HTR-8/SVneo (cell line): Measurements from ENCODE around the gene STXBP2.
"Not testable (repeated sequence)": the region's sequence is repeated elsewhere in the genome, so short reads cannot be mapped to it uniquely, and the experiment has no call there.

Source experiments
- DNase-seq: peaks from one replicate; pipeline ENCODE4 v3.0.0; 2011; ENCODE audit warnings: low spot score, mixed read lengths; ENCODE audit not compliant: insufficient read length
- FAIRE-seq: peaks from 2 replicates; lab custom pipeline; 2011; peaks lifted over from hg19 to GRCh38; lab: Jason Lieb, UNC

The STXBP2 gene

DNA sequence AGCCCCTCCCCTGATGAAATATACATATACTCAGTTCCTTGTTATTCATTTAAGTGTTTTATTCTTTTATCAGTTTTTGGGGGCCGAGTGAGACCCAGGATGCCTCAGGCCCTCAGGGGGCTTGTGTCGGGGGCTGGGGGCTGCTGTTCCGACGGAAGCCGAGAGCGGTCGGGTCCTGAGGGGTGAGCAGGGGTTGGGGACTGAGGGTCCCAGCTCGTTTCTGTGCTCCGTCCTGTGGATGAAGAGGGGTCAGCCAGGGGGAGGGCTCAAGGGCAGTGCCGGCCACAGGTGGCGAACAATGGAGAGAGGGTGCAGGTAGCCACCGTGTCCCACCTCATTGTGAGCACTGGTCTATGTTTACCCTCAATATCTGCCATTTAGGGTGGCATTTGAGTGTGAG lies 5.3 kb upstream of the STXBP2 start:
- DNase-seq: no peak
- no peak for FAIRE-seq

DNA sequence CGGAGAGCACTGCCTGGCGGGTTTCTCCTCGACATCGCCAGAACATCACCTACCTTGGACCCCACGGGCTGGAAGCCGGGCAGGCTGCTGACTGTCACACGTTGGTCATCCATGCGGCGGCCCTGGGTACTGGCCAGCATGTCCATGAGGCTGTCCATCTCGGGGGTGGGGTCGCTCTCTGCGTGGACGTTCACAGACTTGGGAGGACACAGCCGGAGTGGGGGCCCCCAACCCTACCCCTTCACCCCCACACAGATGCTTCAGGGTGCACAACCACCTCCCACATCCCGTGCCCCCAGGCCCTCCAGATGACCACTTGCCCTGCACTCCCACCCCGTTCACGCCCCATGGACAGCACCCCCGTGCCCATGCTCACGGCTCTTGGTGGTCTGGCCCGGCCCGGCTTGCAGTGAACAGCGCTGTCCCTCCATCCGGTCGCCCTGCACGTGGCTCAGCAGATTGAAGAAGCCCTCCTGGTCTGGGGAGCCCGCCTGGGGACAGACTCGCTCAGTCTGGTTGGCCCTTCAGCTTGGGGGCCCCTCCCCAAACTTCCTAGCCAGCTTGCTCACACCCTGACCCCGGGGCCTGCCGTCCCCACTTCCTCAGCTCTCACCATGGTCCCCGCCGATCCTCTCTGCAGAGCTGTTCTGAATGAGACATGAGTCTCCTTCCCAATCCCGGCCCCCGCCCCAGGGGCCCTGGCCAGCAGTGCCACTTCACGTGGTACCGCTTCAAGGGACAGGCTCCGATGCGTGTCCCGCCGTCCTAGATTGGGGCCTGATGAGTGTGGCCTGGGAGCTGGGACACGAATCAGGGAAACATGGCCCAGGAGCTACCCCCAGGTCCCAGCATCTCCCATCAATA lies 4.3 kb upstream of the STXBP2 start:
- DNase-seq (no peak), FAIRE-seq (no peak)

DNA sequence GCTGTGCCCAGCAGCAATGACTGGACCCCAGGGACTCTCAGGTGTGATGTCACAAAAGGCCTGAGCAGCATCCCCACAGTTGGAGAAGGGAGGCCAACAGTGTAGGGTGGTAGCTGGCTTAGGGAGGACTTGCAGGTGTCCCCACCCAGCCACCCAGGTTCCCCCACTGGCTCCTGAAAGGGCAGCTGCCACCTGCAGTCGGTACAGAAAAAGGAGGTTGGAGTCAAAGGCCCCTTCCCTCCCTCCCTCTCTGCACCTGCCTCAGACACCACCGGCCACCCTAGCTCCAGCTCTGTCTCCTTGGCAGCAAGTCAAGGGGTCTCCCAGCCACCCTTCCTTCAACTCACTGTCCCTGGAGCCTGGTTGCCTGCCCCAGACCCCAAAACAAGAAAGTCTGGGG lies 3.2 kb upstream of the STXBP2 start, which contains the start of gene PCP2:
PCP2 (minus strand) TSS at position 22 of the 400 bp plus-strand sequence. CDS start 262 bp downstream, outside the sequence.
- no peak for FAIRE-seq
- no peak for DNase-seq

DNA sequence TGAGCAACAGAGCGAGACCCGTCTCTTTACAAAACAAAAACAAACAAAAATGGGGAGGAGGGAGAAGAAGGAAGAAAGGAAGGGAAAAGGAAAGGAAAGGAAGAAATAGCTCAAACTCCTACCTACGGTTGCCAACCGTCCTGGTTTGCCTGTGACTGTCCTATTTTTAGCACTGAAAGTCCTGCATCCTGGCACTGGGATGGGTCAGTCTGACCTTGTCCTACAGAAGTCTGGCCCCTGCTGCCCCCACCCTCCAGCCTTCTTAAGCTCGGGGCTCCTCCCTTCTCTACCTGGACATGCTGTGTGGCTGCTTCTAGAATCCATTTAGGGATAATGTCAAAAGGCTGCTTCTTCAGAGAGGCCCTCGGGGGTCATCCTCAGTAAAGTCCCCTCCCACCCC lies 1.2 kb upstream of the STXBP2 start:
- no peak for FAIRE-seq
- no peak for DNase-seq

DNA sequence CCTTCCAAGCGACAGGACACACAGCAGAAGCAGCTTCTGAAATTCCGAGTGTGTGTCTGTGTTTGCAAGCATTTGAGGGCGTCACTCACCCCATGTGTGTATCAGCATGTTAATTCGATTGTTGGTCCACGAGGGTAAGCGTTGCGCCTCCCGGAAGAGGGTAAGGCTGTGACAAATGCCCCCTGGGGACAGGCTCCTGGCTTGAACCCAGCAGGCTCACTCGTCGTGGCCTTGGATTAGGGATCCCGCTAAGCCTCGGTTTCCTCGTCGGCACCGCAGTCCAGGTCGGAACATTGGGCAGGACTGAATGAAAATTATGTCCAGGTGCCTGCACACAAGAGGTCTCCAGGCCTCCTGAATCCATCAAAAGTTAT lies 606 bp upstream of the STXBP2 start:
- FAIRE-seq: no peak

DNA sequence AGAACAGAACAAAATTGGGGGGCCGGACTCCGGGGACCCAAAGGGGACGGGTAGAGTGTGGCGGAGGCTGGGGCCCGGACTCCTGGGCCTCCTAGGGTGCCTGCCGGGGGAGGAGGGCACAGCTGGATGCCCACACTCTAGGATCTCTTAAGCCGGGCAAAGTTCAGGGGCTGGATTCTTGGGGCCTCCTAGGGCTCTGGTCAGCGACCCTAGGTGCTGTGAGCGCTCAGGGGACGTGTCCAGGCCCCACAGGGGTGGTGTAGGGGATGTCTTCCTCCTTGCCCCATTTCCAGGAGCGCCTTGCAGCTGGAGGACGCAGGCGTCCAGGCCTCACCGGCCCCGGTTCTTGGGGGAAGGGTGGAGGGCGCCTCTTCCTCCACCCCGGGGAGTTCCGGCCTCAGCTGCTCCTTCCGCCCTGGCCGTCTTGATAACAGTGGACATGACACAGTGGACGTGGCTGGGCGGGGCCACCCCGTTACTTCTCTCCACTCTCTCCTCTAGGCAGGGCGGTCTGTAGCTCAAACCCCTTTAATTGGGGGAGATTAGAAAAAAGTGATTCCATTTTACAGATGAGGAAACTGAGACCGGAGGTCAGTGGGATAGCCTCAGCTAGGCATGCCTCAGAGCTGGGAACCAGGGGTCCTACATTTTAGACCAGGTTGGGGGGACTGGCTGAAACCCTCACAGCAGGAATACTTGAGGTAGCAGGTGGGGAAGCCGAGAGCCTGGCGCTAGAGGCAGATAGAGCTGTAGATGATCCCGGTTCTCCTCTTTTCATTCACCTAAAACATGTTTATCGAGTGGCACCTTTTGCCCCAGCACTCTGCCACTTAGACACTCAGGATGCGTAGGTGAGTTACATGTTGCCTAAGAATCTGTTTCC lies 705 bp downstream of the STXBP2 start:
- FAIRE-seq (no peak), DNase-seq (no peak)

More for the DNA sequence above, 606 bp upstream of the STXBP2 start:
- DNase-seq: no peak

DNA sequence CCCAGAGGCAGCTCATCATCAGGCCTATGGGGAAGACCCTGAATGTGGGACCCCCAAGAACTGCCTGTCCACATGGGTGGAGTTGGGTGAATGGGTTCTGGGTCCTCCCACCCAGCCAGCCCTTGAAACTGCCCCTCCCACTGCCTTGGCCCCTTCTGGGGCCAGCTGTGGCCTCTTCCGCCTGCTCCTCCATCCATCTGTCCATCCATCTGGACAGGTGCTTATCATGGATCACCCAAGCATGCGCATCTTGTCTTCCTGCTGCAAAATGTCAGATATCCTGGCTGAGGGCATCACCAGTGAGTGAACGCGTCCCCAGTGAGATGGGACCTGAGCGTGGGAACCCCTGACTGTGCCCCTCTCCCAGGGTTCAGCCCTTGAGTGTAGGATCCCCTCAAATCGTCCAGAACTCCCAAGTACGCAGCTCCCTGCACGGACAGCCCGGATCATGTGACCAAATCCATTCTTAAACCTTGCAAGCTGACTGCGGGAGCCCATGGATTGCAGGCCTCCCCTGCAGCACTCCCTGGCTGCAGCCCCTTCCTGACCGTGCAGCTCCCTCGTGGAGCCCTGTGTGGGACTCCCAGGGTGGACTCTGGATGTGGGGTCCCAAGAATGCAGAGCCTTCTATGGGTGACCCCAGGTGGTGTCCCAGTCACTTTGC lies 2.0 kb downstream of the STXBP2 start:
- FAIRE-seq: no peak
- no peak for DNase-seq

DNA sequence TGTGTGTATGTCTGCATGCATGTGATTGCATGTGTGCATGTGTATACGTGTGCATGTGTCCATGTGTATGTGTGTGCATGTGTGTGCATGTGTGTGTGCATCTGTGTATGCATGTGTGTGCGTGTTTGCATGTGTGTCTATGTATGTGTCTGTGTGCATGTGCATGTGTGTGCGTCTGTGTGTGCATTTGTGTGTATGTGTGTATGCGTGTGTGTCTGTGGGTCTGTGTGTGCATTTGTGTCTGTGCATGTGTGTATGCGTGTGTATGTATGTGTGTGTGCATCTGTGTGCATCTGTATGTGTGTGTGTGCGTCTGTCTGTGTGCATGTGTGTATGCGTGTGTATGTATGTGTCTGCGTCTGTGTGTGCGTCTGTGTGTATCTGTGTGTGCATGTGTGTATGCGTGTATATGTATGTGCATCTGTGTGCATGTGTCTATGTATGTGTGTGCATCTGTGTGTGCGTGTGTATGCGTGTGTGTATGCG lies 3.0 kb downstream of the STXBP2 start:
- DNase-seq: no peak
- no peak for FAIRE-seq

DNA sequence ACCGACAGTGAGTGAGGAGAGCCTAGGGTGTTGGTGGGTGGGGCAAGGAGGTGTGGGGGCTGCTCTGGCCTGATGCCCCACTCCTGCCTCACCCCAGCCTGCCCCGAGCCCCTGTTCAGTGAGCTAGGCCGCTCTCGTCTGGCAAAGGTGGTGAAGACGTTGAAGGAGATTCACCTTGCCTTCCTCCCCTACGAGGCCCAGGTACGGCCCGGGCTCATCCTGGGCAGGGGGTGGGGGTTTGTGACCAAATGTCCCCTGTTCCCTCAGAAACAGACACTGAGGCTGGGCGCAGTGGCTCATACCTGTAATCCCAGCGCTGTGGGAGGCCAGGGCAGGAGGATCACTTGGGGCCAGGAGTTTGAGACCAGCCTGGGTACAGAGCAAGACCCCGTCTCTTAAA lies 3.9 kb downstream of the STXBP2 start:
- no peak for DNase-seq
- FAIRE-seq: no peak

DNA sequence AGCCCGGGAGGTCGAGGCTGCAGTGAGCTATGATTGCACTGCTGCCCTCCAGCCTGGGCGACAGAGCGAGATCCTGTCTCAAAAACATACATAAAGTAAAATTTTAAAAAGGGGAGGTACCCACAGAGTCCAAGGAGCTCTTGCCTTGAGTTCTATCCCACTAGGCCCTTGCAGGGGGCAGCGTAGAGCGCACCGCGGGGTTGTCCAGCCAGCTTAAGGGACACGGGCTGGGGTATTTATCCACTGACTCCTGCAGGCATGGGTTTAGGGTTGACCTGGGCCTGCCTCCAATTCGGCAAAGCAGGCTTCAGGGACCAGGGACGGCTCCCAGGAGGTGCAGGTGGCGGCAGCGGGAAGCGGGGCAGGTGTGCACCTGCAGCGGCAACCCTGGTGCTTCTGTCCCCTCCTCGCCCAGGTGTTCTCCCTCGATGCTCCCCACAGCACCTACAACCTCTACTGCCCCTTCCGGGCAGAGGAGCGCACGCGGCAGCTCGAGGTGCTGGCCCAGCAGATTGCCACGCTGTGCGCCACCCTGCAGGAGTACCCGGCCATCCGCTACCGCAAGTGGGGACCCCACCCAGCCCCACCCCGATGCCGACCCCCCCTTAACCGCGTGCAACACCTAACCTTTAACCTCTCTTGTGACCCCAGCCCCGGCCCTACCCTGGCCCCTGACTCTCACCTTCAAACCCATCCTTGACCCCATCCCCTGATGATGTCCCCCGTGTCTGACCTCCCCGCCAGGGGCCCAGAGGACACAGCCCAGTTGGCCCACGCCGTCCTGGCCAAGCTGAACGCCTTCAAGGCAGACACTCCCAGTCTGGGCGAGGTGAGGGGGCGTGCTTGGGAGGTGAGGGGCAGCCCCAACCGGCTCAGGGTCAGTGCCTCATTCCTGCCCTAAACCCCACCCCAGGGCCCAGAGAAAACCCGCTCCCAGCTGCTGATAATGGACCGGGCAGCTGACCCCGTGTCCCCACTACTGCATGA lies 4.7 kb downstream of the STXBP2 start:
- no peak for FAIRE-seq
- DNase-seq: no peak

DNA sequence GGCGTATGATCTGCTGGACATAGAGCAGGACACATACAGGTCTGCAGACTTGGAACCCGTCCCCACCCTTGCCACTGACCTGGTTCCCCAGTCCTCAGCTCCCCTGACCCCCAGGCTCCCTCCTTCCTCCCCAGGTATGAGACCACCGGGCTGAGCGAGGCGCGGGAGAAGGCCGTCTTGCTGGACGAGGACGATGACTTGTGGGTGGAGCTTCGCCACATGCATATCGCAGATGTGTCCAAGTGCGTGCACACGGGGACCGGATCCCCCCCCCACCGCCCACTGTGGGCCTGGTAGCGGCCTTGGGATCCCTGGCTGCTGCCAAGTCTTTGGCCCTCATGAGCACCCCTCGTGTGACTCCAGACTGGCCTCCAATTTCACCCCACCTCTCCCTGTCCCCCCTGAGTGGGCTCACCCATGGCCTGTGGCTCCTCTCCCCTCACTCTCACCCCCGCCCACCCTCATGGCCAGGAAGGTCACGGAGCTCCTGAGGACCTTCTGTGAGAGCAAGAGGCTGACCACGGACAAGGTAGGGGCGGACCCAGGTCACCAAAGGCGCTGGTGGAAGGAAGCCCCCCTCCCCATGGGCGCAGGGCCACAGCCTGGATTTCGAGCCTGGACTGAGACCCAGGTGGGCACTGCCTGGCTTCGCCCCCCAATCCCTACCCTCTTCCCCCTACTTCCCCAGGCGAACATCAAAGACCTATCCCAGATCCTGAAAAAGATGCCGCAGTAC lies 5.6 kb downstream of the STXBP2 start:
- DNase-seq: no peak
- no peak for FAIRE-seq

DNA sequence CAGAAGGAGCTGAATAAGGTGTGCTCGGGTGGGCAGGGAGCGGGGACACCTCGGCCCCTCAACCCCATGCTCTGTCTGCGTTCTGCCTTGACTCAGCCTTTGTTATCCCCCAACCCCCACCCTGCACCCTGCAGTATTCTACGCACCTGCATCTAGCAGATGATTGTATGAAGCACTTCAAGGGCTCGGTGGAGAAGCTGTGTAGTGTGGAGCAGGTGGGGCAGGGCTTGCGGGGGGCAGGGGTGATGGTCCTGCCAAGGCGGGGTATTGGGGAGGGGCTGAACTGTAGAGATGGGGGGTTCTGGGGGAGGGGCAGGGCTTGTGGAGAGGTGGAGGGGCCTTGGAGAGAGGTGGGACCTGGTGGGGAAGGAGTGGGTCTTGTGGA lies 6.1 kb downstream of the STXBP2 start:
- no peak for FAIRE-seq

DNA sequence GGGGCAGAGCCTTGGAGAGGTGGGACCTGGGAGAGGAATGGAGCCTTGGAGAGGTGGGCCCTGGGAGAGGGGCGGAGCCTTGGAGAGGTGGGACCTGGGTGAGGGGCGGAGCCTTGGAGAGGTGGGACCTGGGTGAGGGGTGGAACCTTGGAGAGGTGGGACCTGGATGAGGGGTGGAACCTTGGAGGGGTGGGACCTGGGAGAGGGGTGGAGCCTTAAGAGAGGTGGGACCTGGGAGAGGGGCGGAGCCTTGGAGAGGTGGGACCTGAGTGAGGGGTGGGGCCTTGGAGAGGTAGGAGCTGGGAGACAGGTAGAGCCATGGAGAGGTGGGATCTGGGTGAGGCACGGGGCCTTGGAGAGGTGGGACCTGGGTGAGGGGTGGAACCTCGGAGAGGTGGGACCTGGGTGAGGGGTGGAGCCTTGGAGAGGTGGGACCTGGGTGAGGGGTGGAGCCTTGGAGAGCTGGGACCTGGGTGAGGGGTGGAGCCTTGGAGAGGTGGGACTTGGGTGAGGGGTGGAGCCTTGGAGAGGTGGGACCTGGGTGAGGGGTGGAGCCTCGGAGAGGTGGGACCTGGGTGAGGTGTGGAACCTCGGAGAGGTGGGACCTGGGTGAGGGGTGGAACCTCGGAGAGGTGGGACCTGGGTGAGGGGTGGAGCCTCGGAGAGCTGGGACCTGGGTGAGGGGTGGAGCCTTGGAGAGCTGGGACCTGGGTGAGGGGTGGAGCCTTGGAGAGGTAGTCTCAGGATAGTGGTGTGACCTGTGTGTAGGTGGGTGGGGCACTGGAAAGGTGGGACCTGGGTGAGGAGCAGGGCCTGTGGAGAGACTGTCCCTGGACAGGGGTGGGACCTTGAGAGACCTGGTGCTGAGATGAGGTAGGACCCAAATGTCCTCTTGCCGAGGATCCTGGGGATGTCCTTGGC lies 7.0 kb downstream of the STXBP2 start:
- FAIRE-seq, DNase-seq: not testable (repeated sequence)

More for the DNA sequence above, 6.1 kb downstream of the STXBP2 start:
- DNase-seq: no peak

DNA sequence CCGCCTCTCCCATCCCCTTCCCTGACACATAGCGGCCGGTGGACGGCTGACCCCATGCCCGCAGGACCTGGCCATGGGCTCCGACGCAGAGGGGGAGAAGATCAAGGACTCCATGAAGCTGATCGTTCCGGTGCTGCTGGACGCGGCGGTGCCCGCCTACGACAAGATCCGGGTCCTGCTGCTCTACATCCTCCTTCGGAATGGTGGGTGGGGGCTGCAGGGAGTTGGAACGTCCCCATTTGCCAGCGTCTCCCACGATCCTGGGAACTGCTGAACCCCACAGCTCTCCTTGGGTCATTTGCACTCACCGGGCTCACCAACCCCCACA lies 7.6 kb downstream of the STXBP2 start:
- FAIRE-seq: no peak
- no peak for DNase-seq

DNA sequence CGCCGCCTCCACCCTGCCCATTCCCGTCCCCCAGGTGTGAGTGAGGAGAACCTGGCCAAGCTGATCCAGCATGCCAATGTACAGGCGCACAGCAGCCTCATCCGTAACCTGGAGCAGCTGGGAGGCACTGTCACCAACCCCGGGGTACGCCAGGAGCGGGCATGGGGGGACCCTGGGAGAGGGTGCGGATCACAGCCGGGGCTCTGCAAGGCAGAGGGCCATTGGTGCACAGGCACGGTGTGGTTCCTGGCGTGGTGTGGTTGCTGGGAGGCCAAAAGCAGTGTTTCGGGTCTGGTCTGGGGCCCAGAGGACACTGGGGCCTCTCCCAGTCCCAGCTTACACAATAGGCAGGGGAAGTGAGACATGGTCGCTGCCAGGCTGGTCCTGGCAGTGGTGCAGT lies 8.3 kb downstream of the STXBP2 start:
- DNase-seq: no peak
- FAIRE-seq: no peak

DNA sequence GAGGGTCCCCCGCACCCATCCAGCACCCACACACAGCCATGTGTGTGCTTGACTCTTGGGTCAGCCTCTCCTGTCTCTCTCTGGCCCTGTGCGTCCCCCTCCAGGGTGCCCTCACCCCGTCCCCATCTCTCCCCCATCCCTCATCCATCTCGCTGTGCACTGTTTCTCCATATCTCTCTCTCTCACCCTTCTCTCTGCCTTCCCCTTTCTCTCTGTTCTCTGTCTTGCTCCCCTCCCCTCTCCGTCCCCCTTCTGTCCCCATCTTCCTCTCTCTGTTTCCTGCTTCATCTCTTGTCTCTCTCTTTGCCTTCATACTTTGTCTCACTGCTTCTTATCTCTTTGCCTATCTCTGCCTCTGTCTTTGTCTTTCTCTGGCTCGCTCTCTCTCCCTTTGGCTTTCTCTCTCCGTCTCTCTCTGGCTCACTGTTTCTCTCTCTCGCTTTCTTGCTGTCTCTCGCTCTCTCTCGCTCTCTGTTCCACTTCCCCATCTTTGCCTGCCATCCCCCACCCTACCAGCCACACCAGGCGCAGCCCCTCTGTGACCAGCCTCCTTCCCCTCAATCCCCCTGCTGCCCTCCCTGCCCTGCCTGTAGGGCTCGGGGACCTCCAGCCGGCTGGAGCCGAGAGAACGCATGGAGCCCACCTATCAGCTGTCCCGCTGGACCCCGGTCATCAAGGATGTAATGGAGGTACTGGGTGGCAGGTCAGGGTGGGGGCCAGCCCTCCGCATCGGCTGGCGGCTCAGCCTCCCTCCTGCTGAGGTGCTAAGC lies 8.9 kb downstream of the STXBP2 start:
- FAIRE-seq (no peak), DNase-seq (no peak)

DNA sequence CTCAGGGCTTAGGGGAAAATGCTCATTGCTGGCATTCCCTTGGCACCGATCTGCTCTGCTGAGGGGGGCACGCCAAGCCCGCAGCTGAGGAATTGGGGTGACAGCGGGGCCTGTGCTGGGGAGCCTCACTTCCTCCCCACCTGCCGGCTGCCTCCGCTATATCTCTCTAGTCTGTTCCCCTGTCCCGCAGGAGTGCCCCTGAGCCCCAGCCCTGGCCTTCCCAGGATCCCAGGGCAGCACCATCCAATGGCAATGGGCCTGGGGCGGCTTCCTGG lies 9.5 kb downstream of the STXBP2 start:
- no peak for FAIRE-seq

More for the DNA sequence above, 9.5 kb downstream of the STXBP2 start:
- no peak for DNase-seq
